HepG2 (cell line): Measurements from ENCODE around the gene IGFBP6. TPM values are rescaled to one million over a fixed set of nuclear protein-coding genes. Genes with fewer than 3 reads are reported as not detected.

Experiments
- AGO2 ChIP-seq: fragments of 200-400 bp; formaldehyde crosslinking; optimal IDR thresholded peaks from 2 replicates; pipeline ENCODE3; 2017; ENCODE audit warnings: mild to moderate bottlenecking, low read depth, low read length, moderate library complexity
- BRCA1 ChIP-seq: sonication (generic); formaldehyde crosslinking; IDR thresholded peaks from 2 replicates; pipeline ENCODE4 v1.4.0; 2020; ENCODE audit warnings: missing genetic modification reagents
- DPF2 ChIP-seq: sonication (generic); formaldehyde crosslinking; IDR thresholded peaks from 2 replicates; pipeline ENCODE4 v1.4.0; 2020; ENCODE audit warnings: mild to moderate bottlenecking, low read depth, missing genetic modification reagents, borderline replicate concordance
- ETV6 ChIP-seq: sonication (generic); formaldehyde crosslinking; conservative IDR thresholded peaks from 2 replicates; pipeline ENCODE4 v1.4.0; 2020; ENCODE audit warnings: missing genetic modification reagents
- HHEX ChIP-seq: IDR thresholded peaks from 2 replicates; pipeline ENCODE4 v1.6.1; 2016; ENCODE audit warnings: control low read depth
- MIXL1 ChIP-seq: IDR thresholded peaks from 2 replicates; pipeline ENCODE4 v1.6.1; 2016
- NFIB ChIP-seq: sonication (generic); formaldehyde crosslinking; IDR thresholded peaks from 2 replicates; pipeline ENCODE4 v1.9.0; 2021; ENCODE audit warnings: missing genetic modification reagents, mild to moderate bottlenecking, borderline replicate concordance
- ONECUT2 ChIP-seq: sonication (generic); formaldehyde crosslinking; IDR thresholded peaks from 2 replicates; pipeline ENCODE4 v1.4.0; 2020; ENCODE audit warnings: missing genetic modification reagents
- SMC3 ChIP-seq: IDR thresholded peaks from 2 replicates; pipeline ENCODE4 v1.6.1; 2011; ENCODE audit warnings: low read length, improper control_type of control experiment
- SP140L ChIP-seq: sonication (generic); formaldehyde crosslinking; IDR thresholded peaks from 2 replicates; pipeline ENCODE4 v1.4.0; 2020; ENCODE audit warnings: missing genetic modification reagents, borderline replicate concordance
- SRSF4 ChIP-seq: fragments of 200-400 bp; formaldehyde crosslinking; IDR thresholded peaks from one replicate; pipeline ENCODE4 v1.6.1; 2018; ENCODE audit warnings: mild to moderate bottlenecking, low read depth, low read length, moderate library complexity; ENCODE audit not compliant: poor library complexity, severe bottlenecking
- TEAD2 ChIP-seq: sonication (generic); formaldehyde crosslinking; IDR thresholded peaks from 2 replicates; pipeline ENCODE4 v1.9.0; 2021; ENCODE audit warnings: missing genetic modification reagents
- U2AF2 ChIP-seq: fragments of 200-400 bp; formaldehyde crosslinking; IDR thresholded peaks from 2 replicates; pipeline ENCODE4 v1.6.1; 2017; ENCODE audit warnings: low read depth, mild to moderate bottlenecking, low read length
- ZBTB20 ChIP-seq: sonication (generic); formaldehyde crosslinking; IDR thresholded peaks from 2 replicates; pipeline ENCODE4 v1.8.1; 2023; ENCODE audit warnings: missing genetic modification reagents, low read depth, mild to moderate bottlenecking, borderline replicate concordance
- ZFP36 ChIP-seq: fragments of 150-350 bp; IDR thresholded peaks from 2 replicates; pipeline ENCODE4 v1.6.1; 2018; ENCODE audit warnings: borderline replicate concordance, low read length, low read depth; ENCODE audit not compliant: partially characterized antibody
- ZNF234 ChIP-seq: sonication (generic); formaldehyde crosslinking; conservative IDR thresholded peaks from 2 replicates; pipeline ENCODE4 v1.5.1; 2020; ENCODE audit warnings: mild to moderate bottlenecking, missing genetic modification reagents
- ZNF550 ChIP-seq: sonication (generic); formaldehyde crosslinking; IDR thresholded peaks from 2 replicates; pipeline ENCODE4 v1.4.0; 2020; ENCODE audit warnings: mild to moderate bottlenecking, missing genetic modification reagents, borderline replicate concordance
- ZNF556 ChIP-seq: sonication (generic); formaldehyde crosslinking; IDR thresholded peaks from 2 replicates; pipeline ENCODE4 v1.4.0; 2020; ENCODE audit warnings: mild to moderate bottlenecking, missing genetic modification reagents, borderline replicate concordance
- ZNF562 ChIP-seq: sonication (generic); formaldehyde crosslinking; IDR thresholded peaks from 2 replicates; pipeline ENCODE4 v1.8.0; 2022; ENCODE audit warnings: missing genetic modification reagents, borderline replicate concordance
- polyA plus RNA-seq, 8 experiments: library from polyadenylated mRNA; depleted of rRNA in 3 of 8; stranded (reverse) in 7 of 8; unstranded in 1 of 8; fragments of >200 nt; fragmentation: Illumina TruSeq in 4 of 8; extraction: Trizol in 4 of 8; gene quantifications; 2 replicates each; pipeline versions ENCODE4 v1.2.1 to v1.2.3, GENCODE V29; 2011 to 2016; ENCODE audit warnings: low read depth in 4 of 8, missing spikeins in 1 of 8, mixed read lengths in 1 of 8; ENCODE audit not compliant: insufficient read depth in 1 of 8
- total RNA-seq, 5 experiments: library from RNA; depleted of rRNA; stranded (reverse); fragments of >200 nt; fragmentation: Illumina TruSeq; extraction: Trizol; gene quantifications; 2 replicates each; pipeline ENCODE4 v1.2.3, GENCODE V29; 2016; ENCODE audit warnings: low read depth in 1 of 5
- TF ChIP-seq, protein P1 (sequence below), 2 experiments: fragments of 450-650 bp in 1 of 2; sonication (generic) in 1 of 2; formaldehyde crosslinking in 1 of 2; IDR thresholded peaks; 2 replicates each; pipeline versions ENCODE4 v1.6.1 to v1.8.0; 2016 to 2022; ENCODE audit warnings: antibody characterized with exemption in 1 of 2, mild to moderate bottlenecking in 1 of 2, missing genetic modification reagents in 1 of 2
- TF ChIP-seq, protein P2 (sequence below): sonication (generic); formaldehyde crosslinking; IDR thresholded peaks from 2 replicates; pipeline ENCODE4 v1.4.0; 2020; ENCODE audit warnings: mild to moderate bottlenecking, missing genetic modification reagents

IGFBP6 gene
- total and polyA plus RNA-seq, 2 of the 13 experiments (the other 11 are each of a cell fraction or from before 2014, with no cell fraction given), result 3.9 to 25.2 TPM

DNA sequence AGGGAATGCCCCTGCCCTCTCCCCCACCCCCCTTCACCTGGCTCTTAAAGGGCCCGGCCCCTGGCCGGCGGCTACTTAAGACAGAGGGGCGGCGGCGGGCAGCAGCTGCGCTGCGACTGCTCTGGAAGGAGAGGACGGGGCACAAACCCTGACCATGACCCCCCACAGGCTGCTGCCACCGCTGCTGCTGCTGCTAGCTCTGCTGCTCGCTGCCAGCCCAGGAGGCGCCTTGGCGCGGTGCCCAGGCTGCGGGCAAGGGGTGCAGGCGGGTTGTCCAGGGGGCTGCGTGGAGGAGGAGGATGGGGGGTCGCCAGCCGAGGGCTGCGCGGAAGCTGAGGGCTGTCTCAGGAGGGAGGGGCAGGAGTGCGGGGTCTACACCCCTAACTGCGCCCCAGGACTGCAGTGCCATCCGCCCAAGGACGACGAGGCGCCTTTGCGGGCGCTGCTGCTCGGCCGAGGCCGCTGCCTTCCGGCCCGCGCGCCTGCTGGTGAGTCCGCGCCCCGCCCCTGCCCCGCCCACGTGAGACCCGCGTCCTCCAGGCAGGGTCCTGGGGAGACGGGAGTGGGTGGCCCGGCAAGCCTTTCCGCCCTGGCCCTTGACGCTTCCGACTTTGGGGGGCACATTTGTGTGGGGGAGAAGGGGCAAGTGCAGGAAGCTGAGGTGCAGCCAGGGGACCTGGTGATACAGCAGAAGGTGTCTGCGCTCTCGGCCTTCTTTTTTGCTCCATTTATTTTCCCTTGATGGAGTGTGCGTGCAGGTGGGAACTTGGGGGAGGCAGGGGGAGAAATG lies at the start of gene IGFBP6 (continued):
- TF ChIP-seq ZNF234 (CRISPR knock-in tag) (no peak), ONECUT2 (no peak), TEAD2 (CRISPR knock-in tag) (no peak), ZFP36 (no peak), HHEX (CRISPR knock-in tag) (no peak), BRCA1 (CRISPR knock-in tag) (no peak), SMC3 (no peak), SP140L (CRISPR knock-in tag) (no peak), DPF2 (peak; percentile 43; the same call in 1 of the 2 replicates), ETV6 (CRISPR knock-in tag) (no peak), MIXL1 (CRISPR knock-in tag) (no peak), ZBTB20 (CRISPR knock-in tag) (no peak), AGO2 (no peak), ZNF562 (no peak), ZNF556 (CRISPR knock-in tag) (0 out of 2 replicates have a peak, but pooled peaks have one; percentile 32), ZNF550 (CRISPR knock-in tag) (peak; percentile 34; the same call in 1 of the 2 replicates), SRSF4 (no peak), U2AF2 (no peak), NFIB (CRISPR knock-in tag) (no peak)
- TF ChIP-seq, protein P1, sequence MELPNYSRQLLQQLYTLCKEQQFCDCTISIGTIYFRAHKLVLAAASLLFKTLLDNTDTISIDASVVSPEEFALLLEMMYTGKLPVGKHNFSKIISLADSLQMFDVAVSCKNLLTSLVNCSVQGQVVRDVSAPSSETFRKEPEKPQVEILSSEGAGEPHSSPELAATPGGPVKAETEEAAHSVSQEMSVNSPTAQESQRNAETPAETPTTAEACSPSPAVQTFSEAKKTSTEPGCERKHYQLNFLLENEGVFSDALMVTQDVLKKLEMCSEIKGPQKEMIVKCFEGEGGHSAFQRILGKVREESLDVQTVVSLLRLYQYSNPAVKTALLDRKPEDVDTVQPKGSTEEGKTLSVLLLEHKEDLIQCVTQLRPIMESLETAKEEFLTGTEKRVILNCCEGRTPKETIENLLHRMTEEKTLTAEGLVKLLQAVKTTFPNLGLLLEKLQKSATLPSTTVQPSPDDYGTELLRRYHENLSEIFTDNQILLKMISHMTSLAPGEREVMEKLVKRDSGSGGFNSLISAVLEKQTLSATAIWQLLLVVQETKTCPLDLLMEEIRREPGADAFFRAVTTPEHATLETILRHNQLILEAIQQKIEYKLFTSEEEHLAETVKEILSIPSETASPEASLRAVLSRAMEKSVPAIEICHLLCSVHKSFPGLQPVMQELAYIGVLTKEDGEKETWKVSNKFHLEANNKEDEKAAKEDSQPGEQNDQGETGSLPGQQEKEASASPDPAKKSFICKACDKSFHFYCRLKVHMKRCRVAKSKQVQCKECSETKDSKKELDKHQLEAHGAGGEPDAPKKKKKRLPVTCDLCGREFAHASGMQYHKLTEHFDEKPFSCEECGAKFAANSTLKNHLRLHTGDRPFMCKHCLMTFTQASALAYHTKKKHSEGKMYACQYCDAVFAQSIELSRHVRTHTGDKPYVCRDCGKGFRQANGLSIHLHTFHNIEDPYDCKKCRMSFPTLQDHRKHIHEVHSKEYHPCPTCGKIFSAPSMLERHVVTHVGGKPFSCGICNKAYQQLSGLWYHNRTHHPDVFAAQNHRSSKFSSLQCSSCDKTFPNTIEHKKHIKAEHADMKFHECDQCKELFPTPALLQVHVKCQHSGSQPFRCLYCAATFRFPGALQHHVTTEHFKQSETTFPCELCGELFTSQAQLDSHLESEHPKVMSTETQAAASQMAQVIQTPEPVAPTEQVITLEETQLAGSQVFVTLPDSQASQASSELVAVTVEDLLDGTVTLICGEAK (IDR thresholded peaks at IDR 0.05), result no peak
- TF ChIP-seq, protein P1 (CRISPR knock-in tag; IDR thresholded peaks at IDR 0.05), result peak; percentile 21; the same call in 1 of the 2 replicates
- TF ChIP-seq, protein P2, sequence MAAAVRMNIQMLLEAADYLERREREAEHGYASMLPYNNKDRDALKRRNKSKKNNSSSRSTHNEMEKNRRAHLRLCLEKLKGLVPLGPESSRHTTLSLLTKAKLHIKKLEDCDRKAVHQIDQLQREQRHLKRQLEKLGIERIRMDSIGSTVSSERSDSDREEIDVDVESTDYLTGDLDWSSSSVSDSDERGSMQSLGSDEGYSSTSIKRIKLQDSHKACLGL, result no peak
